Measurements from ENCODE around the gene MMP24OS.

DNA sequence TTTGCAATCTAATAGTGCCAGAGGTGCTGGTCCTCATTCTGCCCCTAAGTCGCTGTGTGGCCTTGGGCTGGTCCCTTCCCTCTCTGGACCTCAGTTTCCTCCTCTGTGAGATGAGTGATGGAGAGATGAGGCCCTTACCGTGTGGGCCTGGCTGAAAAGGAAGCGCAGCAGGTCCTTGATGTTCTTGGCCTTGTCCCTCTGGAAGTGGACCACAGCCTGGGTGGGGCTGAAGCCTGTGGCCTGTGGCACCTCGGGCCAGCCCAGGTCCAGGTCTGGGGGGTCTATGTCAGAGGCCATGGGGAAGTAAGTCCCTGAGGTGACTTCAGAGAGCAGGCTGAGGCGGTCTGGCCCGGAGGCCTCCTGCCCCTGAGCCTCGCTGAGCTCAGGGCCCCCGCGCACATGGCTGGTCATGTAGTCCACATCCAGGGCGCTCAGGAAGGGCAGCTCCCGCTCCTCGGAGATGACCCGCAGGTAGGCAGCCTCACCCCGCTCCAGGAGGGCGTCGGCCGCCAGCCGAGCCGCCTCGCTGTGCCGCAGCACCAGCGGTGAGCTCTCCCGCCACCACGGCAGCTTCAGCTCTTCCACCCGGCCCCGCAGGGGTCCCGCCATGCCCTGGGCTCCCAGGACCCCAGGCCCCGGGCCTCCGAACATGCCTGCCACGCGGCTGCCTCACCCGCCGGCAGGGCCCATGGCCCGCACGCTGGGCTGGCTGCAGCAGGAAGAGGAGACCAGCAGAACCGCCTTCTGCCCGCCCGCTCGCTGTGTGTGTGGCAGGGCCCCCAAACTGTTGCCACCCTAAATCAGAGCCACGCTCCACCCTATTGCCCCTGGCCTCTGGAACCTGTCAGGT, 14.0 kb upstream of the MMP24OS start, which contains the start of gene FAM83C:
- TF ChIP-seq, protein P1, sequence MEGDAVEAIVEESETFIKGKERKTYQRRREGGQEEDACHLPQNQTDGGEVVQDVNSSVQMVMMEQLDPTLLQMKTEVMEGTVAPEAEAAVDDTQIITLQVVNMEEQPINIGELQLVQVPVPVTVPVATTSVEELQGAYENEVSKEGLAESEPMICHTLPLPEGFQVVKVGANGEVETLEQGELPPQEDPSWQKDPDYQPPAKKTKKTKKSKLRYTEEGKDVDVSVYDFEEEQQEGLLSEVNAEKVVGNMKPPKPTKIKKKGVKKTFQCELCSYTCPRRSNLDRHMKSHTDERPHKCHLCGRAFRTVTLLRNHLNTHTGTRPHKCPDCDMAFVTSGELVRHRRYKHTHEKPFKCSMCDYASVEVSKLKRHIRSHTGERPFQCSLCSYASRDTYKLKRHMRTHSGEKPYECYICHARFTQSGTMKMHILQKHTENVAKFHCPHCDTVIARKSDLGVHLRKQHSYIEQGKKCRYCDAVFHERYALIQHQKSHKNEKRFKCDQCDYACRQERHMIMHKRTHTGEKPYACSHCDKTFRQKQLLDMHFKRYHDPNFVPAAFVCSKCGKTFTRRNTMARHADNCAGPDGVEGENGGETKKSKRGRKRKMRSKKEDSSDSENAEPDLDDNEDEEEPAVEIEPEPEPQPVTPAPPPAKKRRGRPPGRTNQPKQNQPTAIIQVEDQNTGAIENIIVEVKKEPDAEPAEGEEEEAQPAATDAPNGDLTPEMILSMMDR (IDR thresholded peaks at IDR 0.05) = no peak
- TF ChIP-seq EZH2 (IDR thresholded peaks at IDR 0.05; ENCODE audit: borderline replicate concordance, insufficient read depth, low read depth, low read length, poor library complexity, severe bottlenecking) = no peak

Data from B cell (primary cell).